T-helper 2 cell (primary cell): ENCODE results near the gene CDIPT.
"Not testable (repeated sequence)": the region's sequence is repeated elsewhere in the genome, so short reads cannot be mapped to it uniquely, and the experiment has no call there.

ENCODE experiments used
- DNase-seq, 5 experiments: peaks; one replicate each; pipeline versions ENCODE4 v3.0.0 to v3.0.0-alpha.2; 2012 to 2022
- total RNA-seq, 2 donors: gene quantifications; one replicate each; lab custom pipeline; 2026; lab: John Stamatoyannopoulos, UW

The CDIPT gene
- 22.4 to 43.1 reads per million in 2 donors for total RNA-seq

DNA sequence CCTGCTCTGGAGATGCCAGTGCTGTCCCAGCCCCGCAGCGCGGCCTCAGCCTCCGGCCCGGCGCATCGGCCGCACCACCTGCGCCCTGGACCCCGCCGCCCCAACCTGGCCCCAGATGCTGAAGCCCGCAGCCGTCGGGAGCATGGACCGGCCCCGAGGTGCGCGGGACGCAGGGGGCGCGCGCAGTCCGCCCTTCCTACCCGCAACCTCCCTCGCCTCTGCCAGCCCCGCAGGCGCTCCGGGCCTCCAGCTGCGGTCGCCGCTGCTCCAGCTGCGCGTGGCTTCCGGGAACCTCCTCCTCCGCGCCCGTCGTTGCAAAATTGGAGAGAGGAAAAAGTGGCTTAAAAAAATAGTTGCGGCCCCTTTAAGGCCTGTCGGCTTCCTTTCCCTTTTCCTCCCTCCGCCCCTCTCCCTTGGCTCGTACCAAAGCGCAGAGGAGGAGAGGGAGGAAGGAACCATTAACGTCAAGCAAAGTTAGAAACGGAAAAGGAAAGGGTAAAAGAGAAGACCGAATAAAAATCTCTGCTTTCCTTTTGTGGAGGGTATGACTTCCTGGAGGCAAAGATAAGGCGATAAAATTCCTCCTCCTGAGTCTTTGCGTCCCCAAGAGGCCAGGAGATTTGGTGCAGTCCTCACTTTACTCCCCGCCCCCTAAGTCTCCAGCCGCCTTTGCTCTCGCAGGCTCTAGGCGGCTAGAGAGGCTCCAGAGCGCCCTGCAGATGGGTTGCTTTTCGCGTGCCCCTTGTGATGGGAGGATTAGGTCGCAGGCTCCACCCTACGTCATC, at the start of gene CDIPT:
TSS of gene CDIPT (minus strand) at position 343 of the 785 bp plus-strand sequence. CDS start 369 bp downstream, outside the sequence.
- peak; percentile 68 to 98 (median 90) for DNase-seq

GRCh38 chr16:29912087-29912486, 49.1 kb upstream of the CDIPT start:
- no peak for DNase-seq

DNA sequence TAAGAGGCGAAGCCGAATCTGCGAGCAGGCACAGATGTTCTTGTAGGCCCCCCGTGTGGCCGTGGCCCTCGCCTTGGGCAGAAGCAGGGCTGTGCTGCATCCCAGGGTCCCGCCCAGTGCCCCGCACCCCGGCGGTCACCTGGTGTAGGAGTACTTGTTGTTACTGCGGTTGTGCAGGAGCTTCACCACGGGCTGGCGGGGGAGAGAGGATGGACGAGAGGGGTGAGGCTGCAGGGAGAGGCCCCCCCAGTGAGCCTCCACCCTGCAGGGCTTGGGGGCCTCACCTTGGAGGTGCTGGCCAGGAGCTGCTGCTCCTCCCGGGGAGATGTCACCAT, 48.6 kb upstream of the CDIPT start:
- DNase-seq: no peak

- DNase-seq: no peak
Observed at GRCh38 chr16:29910819-29911675, 48.0 kb upstream of the CDIPT start.

DNA sequence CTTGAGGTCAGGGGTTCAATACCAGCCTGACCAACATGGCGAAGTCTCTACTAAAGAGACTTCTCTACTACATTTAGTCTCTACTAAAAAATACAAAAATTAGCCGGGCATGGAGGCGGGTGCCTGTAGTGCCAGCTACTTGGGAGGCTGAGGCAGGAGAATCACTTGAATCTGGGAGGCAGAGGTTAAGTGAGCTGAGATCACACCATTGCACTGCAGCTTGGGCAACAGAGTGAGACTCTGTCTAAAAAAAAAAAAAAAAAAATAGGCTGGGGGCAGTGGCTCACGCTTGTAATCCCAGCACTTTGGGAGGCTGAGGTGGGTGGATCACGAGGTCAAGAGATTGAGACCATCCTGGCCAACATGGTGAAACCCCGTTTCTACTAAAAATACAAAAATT, 46.8 kb upstream of the CDIPT start:
- not testable (repeated sequence) for DNase-seq

GRCh38 chr16:29909391-29909790, 46.4 kb upstream of the CDIPT start:
- no peak for DNase-seq

DNA sequence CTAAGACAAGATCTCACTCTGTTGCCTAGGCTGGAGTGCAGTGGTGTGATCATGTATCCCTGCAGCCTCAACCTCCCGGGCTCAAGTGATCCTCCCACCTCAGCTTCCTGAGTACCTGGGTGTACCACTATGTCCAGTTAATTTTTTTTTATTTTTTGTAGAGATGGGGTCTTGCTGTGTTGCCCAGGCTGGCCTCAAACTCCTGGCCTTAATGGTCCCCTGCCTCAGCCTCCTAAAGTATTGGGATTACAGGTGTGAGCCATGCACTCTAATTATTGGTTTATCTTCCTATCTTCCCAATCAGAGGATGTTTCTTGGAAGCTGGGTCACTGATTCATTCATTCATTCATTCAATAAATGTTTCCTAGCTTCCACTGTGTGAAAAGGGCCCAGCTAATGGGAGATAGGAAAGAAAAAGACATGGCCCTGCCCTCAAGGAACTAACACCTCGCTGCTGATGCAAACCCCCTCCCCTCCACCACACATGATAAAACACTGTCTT, 45.7 kb upstream of the CDIPT start:
- DNase-seq: no peak

DNA sequence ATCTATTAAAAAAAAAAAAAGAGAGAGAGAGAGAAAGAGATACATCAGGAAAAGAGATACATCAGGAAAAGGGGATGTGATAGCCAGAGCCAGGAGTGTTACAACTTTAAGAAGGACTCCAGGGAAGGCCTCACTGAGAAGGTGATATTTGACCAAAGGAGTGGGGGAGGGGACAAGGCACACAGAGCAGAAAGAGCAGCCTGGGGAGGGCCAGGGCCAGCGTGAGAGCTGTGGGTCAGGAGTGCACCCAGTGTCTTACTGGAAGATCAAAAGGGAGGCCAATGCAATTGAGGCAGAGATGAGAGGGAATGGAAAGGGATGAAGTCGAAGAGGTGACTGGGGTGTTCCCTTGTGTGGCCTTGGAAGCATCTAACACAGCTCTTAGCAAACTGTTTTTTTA, 44.9 kb upstream of the CDIPT start:
- DNase-seq: no peak

DNA sequence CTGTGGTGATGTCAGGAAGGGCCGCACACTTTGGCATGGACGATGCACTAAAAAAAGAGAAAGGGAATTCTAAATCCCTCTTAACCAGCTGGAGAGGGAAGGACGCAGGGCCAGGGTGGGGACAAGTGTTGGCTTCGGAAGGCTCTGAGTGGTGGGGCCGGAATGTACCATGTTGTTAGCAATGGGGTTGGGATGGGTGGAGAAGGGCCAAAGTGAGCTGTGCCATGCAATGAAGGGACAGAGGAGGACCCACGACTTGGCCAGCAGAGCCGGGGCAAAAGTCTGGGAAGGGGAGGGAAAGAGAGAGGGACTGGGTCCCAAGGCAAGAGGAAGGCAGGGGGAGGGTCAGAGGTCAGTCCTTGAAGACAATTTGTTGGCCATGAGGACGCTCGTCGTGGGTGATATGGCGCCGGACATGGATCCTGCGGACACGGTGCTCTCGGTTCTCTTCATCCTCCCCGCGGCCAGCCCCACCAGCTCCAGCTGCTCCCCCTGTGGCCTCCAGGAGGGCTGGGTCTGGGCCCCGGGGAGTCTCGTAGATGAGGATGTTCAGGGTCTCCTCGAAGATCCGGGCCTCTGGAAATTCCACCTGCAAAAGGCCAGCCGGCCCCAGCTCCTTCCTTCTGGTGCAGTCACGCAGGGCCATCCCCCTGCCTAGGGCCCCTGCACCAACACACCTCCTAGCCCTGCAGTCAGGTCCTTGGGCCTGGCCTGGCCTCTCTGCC, 43.7 kb upstream of the CDIPT start:
- no peak for DNase-seq

- no peak for DNase-seq
Observed at GRCh38 chr16:29905668-29906067, 42.6 kb upstream of the CDIPT start.

GRCh38 chr16:29904947-29905346, 41.9 kb upstream of the CDIPT start:
- DNase-seq: no peak

- DNase-seq: no peak
Observed at GRCh38 chr16:29903590-29903989, 40.6 kb upstream of the CDIPT start.

DNA sequence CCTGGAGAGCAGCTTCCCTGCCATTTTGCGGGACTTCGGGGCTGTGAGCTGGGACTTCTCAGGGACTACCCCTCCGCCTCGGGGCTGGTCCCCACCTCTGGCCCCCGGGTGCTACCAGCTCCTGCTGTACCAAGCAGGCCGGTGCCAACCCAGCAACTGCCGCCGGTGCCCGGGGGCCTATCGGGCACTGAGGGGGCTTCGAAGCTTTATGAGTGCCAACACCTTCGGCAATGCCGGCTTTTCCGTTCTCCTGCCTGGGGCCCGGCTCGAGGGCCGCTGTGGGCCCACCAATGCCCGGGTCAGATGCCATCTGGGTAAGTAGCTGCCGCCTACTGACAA, 38.5 kb upstream of the CDIPT start:
- no peak for DNase-seq

DNA sequence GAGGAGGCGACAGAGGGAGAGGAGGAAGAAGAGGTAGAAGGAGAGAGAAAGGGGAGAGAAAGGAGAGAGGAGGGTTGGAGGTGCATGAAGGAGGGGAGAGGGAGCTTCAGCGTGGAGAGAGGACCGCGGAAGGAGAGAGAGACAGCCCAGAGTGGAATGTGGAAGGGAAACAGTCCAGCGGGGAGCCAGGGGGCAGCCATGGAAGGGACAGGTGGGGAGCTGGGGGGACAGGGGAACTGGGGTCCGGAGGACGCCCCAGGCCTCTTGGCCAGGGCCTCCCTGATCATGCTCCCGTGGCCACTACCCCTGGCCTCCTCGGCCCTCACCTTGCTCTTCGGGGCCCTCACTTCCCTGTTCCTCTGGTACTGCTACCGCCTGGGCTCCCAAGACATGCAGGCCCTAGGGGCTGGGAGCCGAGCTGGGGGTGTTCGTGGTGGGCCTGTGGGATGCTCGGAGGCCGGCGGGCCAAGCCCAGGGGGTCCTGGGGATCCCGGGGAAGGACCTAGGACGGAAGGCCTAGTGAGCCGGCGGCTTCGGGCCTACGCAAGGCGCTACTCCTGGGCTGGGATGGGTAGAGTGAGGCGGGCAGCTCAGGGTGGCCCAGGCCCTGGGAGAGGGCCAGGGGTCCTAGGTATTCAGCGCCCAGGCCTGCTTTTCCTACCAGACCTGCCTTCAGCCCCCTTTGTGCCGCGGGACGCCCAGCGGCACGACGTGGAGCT, 38.0 kb upstream of the CDIPT start:
- no peak for DNase-seq

- DNase-seq: peak; percentile 50 to 69 (median 63)
Observed at GRCh38 chr16:29900102-29900887, 37.3 kb upstream of the CDIPT start, which contains the start of gene ASPHD1. Gene ASPHD1 (plus strand): TSS chr16:29900488. CDS start chr16:29900972, 484 bp downstream.

DNA sequence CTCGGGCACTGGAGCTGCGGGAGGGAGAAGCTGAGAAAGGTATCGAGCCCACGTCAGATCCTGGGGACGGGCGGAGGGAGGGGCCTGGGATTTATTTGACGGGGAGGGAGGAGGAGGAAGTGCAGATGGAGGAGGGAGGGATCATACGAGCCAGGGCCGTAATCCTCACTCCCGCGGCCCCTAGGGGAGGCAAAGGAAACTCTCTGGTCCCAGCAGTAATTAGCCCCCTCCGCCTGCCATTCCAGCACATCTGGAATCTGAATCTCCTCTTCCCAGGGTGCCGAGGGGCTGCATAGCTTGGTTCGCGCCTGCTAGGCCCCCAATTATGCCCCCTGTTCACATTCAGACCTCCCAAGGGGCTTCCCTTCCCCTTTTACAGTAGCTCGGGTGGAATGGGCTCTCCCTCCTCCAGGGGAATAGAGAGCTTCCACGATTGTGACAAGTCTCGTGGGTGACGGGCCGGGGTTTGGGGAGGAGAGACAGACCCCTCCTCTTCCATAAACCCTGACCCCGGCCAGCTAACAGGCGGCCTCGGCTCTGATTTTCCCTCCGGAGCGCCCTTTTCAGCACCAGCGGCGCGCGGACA, 36.6 kb upstream of the CDIPT start, which contains the start of gene SEZ6L2:
TSS of gene SEZ6L2 (minus strand) at position 35 of the 586 bp plus-strand sequence. CDS start 531 bp downstream, outside the sequence.
- peak in 1 of 5 experiments; percentile 66 for DNase-seq

GRCh38 chr16:29898804-29899515, 35.9 kb upstream of the CDIPT start:
- DNase-seq: no peak

GRCh38 chr16:29898135-29898803, 35.2 kb upstream of the CDIPT start:
- DNase-seq: no peak

DNA sequence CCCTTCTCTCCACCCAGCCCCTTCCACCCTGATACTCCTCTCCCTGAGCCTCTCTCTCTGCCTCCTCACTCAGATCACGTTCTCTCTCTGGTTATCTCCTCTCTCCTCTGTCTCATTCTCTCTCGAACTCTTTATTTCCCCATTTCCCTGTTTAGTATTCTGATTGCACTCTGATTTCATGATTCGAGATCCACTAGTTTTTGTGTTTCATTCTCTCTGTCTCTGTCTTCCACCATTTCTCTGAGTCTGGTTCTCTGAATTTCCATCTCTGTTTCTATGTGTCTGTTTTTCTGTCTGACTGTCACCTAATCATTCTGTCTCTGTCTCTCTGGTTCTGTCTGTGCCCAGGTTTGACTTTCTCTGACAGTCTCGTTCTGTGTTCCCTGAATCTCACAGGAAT, 34.3 kb upstream of the CDIPT start:
- no peak for DNase-seq

DNA sequence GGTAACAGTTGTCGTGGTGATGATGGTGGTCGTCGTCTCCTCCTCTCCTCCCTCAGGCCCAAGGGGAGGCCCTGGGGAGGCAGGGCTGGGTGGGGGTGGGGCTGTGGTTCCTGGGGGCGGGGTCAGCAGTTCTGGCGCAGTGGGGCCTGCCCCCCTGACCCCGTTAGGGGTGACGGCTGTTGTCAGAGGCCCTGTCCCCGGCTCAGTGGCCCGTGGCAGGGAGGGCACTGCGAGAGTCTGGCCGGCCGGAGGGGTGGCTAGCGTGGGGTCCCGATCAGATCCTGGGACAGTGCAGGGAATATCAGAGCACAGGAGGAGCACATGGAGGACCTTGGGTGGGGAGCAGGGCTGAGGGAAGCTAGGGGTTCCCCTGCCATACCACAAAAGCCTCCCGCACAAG, 33.8 kb upstream of the CDIPT start:
- DNase-seq: no peak
